Right lobe of liver (tissue), 6 donors: ENCODE data around the gene MBP. TPM values are rescaled to one million over a fixed set of nuclear protein-coding genes. Genes with fewer than 3 reads are reported as not detected.

Source experiments
- ATAC-seq, 4 donors: fragments of 200-7000 bp; cut with Tn5 transposase; one replicate each; pipeline ENCODE4 v1.9.1; 2020; ENCODE audit warnings: mild to moderate bottlenecking in 4 of 4, moderate library complexity in 4 of 4
- DNase-seq, 3 donors: peaks; one replicate each; pipeline ENCODE4 v3.0.0-alpha.2; 2020
- H3K27ac ChIP-seq, 3 donors: fragments of 200-600 bp; one replicate each; pipeline ENCODE4 v1.8.0; 2022
- H3K27me3 ChIP-seq, 2 donors: fragments of 200-600 bp; one replicate each; pipeline ENCODE4 v1.8.0; 2022
- H3K36me3 ChIP-seq, 4 donors: fragments of 200-600 bp; sonication (generic) in 1 of 4; one replicate each; pipeline versions ENCODE4 v1.5.1 to v1.8.0; 2017 to 2022; ENCODE audit warnings: control low read depth in 1 of 4
- H3K4me1 ChIP-seq, 4 donors: fragments of 200-600 bp; sonication (generic) in 1 of 4; one replicate each; pipeline versions ENCODE4 v1.5.1 to v1.8.0; 2017 to 2022; ENCODE audit warnings: control low read depth in 1 of 4
- H3K4me3 ChIP-seq, 3 donors: fragments of 200-600 bp; one replicate each; pipeline ENCODE4 v1.8.0; 2022
- H3K9me3 ChIP-seq, 4 donors: fragments of 200-600 bp; sonication (generic) in 1 of 4; one replicate each; pipeline versions ENCODE4 v1.5.1 to v1.8.0; 2017 to 2022; ENCODE audit warnings: control low read depth in 1 of 4
- POLR2A ChIP-seq: fragments of 450-650 bp; IDR thresholded peaks from one replicate; pipeline ENCODE4 v1.6.1; 2017; ENCODE audit warnings: antibody characterized with exemption, mild to moderate bottlenecking
- WGBS: methylation state at CpG from one replicate; pipeline ENCODE4 v1.1.6; 2018; ENCODE audit warnings: low coverage, low lambda C conversion rate; ENCODE audit not compliant: insufficient coverage; ENCODE audit errors: missing lambda C conversion rate; 5-methylcytosine and 5-hydroxymethylcytosine counted together
- intact Hi-C, 2 donors: fragments of 100-400 bp; cut with DNase I; formaldehyde crosslinking; loops; one replicate each; pipeline versions ENCODE4 v1.11.2 to v1.14.1; 2022
- total RNA-seq, 6 experiments: library from RNA; depleted of rRNA in 2 of 6; stranded (reverse); fragments of >200 nt in 2 of 6; fragmentation: NEBNext Ultra II Directional in 3 of 6; extraction: Animal tissue kit (Norgen Biotek cat#: 25700) in 3 of 6; gene quantifications; one replicate each; pipeline versions ENCODE4 v1.1.0 to v1.2.4, GENCODE V29; 2016 to 2023
- TF ChIP-seq, protein P1 (sequence below), 4 donors: fragments of 200-600 bp in 3 of 4; fragments of 450-650 bp in 1 of 4; IDR thresholded peaks; one replicate each; pipeline versions ENCODE4 v1.5.1 to v1.8.0; 2016 to 2022; ENCODE audit warnings: antibody characterized with exemption in 4 of 4, mild to moderate bottlenecking in 2 of 4
- donor health status: DM: no; HTN: yes; CAD: no.
- donor health status: DM: no; HTN: no; CAD: no.
- donor health status: DM: no; HTN: no; CAD: no.
- donor health status: DM: no; HTN: yes; CAD: no.
- donor health status: DM: no; HTN: yes; CAD: no.

Gene MBP
- total RNA-seq, 6 experiments from 2014 or later, result 24.0 to 40.8 (median 27.6) TPM

- 86% methylated on average over 13 of the region's 29 CpGs for WGBS
- no peak for TF ChIP-seq POLR2A
- TF ChIP-seq, protein P1, sequence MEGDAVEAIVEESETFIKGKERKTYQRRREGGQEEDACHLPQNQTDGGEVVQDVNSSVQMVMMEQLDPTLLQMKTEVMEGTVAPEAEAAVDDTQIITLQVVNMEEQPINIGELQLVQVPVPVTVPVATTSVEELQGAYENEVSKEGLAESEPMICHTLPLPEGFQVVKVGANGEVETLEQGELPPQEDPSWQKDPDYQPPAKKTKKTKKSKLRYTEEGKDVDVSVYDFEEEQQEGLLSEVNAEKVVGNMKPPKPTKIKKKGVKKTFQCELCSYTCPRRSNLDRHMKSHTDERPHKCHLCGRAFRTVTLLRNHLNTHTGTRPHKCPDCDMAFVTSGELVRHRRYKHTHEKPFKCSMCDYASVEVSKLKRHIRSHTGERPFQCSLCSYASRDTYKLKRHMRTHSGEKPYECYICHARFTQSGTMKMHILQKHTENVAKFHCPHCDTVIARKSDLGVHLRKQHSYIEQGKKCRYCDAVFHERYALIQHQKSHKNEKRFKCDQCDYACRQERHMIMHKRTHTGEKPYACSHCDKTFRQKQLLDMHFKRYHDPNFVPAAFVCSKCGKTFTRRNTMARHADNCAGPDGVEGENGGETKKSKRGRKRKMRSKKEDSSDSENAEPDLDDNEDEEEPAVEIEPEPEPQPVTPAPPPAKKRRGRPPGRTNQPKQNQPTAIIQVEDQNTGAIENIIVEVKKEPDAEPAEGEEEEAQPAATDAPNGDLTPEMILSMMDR (IDR thresholded peaks at IDR 0.05), result no peak
- DNase-seq, result peak in 2 of 3 donors; percentile 32 to 36
- Histone ChIP-seq H3K9me3 (no peaks in the 10 kb centered on the region), H3K4me3 (no peak overlapping the region), H3K4me1 (peaks cover 0 to 4% (median 0%) of the 10 kb centered on the region in 4 donors), H3K27ac (peak overlapping the region in 2 of 3 donors; percentile 37 to 51), H3K36me3 (no peaks in the 10 kb centered on the region), H3K27me3 (no peaks in the 10 kb centered on the region)
- no peak for ATAC-seq
- intact Hi-C loops, result loop anchor here in 1 of 2 donors (5.0 to 10.0 kb wide), 2 partner anchors 67 to 184 kb away; no protein-coding TSS in a partner anchor
These were observed 143.5 kb downstream of the MBP start for GRCh38 chr18:76988827-76989646.

- Histone ChIP-seq H3K9me3 (no peaks in the 10 kb centered on the region), H3K4me3 (no peak overlapping the region), H3K4me1 (no peaks in the 10 kb centered on the region), H3K27me3 (no peaks in the 10 kb centered on the region), H3K27ac (peak overlapping the region; percentile 31 to 51 (median 37)), H3K36me3 (no peaks in the 10 kb centered on the region)
- DNase-seq (peak in 2 of 3 donors; percentile 52 to 66), ATAC-seq (peak; percentile 45 to 59 (median 45))
- whole genome bisulfite sequencing, result 37% methylated on average over 15 of the region's 27 CpGs
- intact Hi-C loops, result loop anchor here in 1 of 2 donors (5.0 to 10.0 kb wide), 2 partner anchors 66 to 183 kb away; no protein-coding TSS in a partner anchor
- TF ChIP-seq, protein P1 (IDR thresholded peaks at IDR 0.05), result no peak
- peak; percentile 13 for TF ChIP-seq POLR2A
These were observed 144.4 kb downstream of the MBP start for GRCh38 chr18:76988031-76988826.

DNA sequence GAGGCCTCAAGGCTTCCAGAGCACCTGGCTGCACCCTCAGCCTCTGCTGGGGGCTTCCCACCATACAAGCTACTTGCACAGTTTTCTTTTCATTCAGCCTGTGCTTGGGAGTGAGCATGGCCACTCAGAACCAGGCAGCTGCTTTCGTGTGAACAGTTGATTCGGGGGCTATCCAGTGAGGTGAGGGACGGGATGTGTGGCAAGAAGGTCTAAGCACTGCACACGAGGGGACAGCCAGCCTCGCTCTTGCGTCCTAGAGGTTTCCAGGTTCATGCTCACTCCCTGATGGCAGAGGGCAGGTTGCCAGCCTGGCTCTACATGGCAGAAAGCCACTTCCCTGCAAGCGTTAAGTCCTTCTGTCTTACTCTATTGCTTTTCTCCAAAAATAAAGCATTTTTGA lies 146.2 kb downstream of the MBP start:
- ATAC-seq, result no peak
- peaks cover 0 to 10% (median 1%) of the 10 kb centered on the region in 4 donors for H3K4me1 ChIP-seq
- H3K27me3 ChIP-seq, result no peaks in the 10 kb centered on the region
- no peaks in the 10 kb centered on the region for H3K9me3 ChIP-seq
- TF ChIP-seq, protein P1 (IDR thresholded peaks at IDR 0.05), result no peak
- TF ChIP-seq POLR2A, result no peak
- H3K4me3 ChIP-seq, result no peak overlapping the region
- peak in 2 of 3 donors; percentile 26 to 27 for DNase-seq
- no peaks in the 10 kb centered on the region for H3K36me3 ChIP-seq
- intact Hi-C loops, result loop anchor here in 1 of 2 donors (5.0 to 10.0 kb wide), 2 partner anchors 64 to 182 kb away; no protein-coding TSS in a partner anchor
- 69% methylated on average over 4 of the region's 7 CpGs for WGBS
- no peak overlapping the region for H3K27ac ChIP-seq

- ATAC-seq (no peak), DNase-seq (peak in 1 of 3 donors; percentile 43)
- Histone ChIP-seq H3K9me3 (no peaks in the 10 kb centered on the region), H3K4me3 (no peak overlapping the region), H3K36me3 (no peaks in the 10 kb centered on the region), H3K4me1 (peaks cover 0 to 12% (median 2%) of the 10 kb centered on the region in 4 donors), H3K27ac (no peak overlapping the region), H3K27me3 (no peaks in the 10 kb centered on the region)
- 94% methylated on average over 3 of the region's 9 CpGs for WGBS
- TF ChIP-seq, protein P1 (IDR thresholded peaks at IDR 0.05), result no peak
- TF ChIP-seq POLR2A, result no peak
- intact Hi-C loops, result loop anchor here in 1 of 2 donors (5.0 to 10.0 kb wide), 2 partner anchors 64 to 181 kb away; no protein-coding TSS in a partner anchor
These were observed 146.7 kb downstream of the MBP start for GRCh38 chr18:76985951-76986236.
